ENCODE data around the gene MT1E. TPM values are rescaled to one million over a fixed set of nuclear protein-coding genes. Genes with fewer than 3 reads are reported as not detected.

The MT1E gene
- total and polyA plus RNA-seq, 2 of the 8 experiments (the other 6 are each of a cell fraction or from before 2014, with no cell fraction given) = 7.9 to 117 TPM

- no peak overlapping the region for H3K18ac ChIP-seq (ENCODE audit: extremely low read depth, low read length)
- peaks cover 0 to 2% of the 10 kb centered on the region in 2 experiments for H4K20me1 ChIP-seq (replicated peaks in 1 of 2; ENCODE audit: control insufficient read depth in 1 of 2, insufficient read depth in 2 of 2, low read length in 2 of 2)
- H3K4me1 ChIP-seq (replicated peaks in 1 of 4; ENCODE audit: control insufficient read depth in 3 of 4, insufficient read depth in 4 of 4, low read length in 3 of 4) = peaks cover 7 to 21% (median 10%) of the 10 kb centered on the region in 4 experiments
- H3K56ac ChIP-seq (replicated peaks; ENCODE audit: insufficient read length, low read depth, low read length) = no peak overlapping the region
- H4K8ac ChIP-seq (ENCODE audit: extremely low read depth, insufficient read depth, low read length) = no peak overlapping the region
- peaks cover 11% of the 10 kb centered on the region; the same call in 1 of the 2 replicates for H3K23me2 ChIP-seq (ENCODE audit: low read depth, low read length)
- H2AFZ ChIP-seq (ENCODE audit: low read length) = no peak overlapping the region
- H3K9ac ChIP-seq (replicated peaks in 1 of 4; ENCODE audit: extremely low read depth in 1 of 4, low read depth in 3 of 4, low read length in 3 of 4) = no peak overlapping the region
- ChIA-PET POLR2A (ENCODE audit: partially characterized antibody) (interaction anchor here (1.2 to 1.6 kb wide), 2 partner anchors 21 to 58 kb away, joined by 3 to 7 read pairs; partner anchors contain the start of gene MT1E), CTCF (ENCODE audit: partially characterized antibody) (interaction anchor here (0.8 to 9.2 kb wide), 12 partner anchors 12 to 97 kb away, joined by 3 to 85 read pairs (median 5); partner anchors contain the start of genes MT1E and MT3)
- FAIRE-seq (no peak), DNase-seq (ENCODE audit: low read depth in 1 of 2, low spot score in 2 of 2) (no peak)
- no peaks in the 10 kb centered on the region for H3K36me3 ChIP-seq (ENCODE audit: control insufficient read depth in 2 of 4, insufficient read depth in 4 of 4, low read length in 3 of 4)
- H2AK5ac ChIP-seq (ENCODE audit: low read depth, low read length) = no peak overlapping the region
- no peak overlapping the region for H2BK15ac ChIP-seq (ENCODE audit: low read length)
- no peak overlapping the region for H2BK120ac ChIP-seq (replicated peaks; ENCODE audit: low read depth, low read length)
- H3K4me2 ChIP-seq (ENCODE audit: insufficient read depth in 1 of 2, low read depth in 2 of 2, low read length in 2 of 2) = no peak overlapping the region
- no peak overlapping the region for H2BK12ac ChIP-seq (ENCODE audit: low read depth, low read length)
- H3K9me3 ChIP-seq (ENCODE audit: insufficient read depth in 2 of 2, low read depth in 1 of 2, low read length in 1 of 2) = no peaks in the 10 kb centered on the region
- H3K14ac ChIP-seq (ENCODE audit: insufficient read length) = no peak overlapping the region
- WGBS, 2 experiments (ENCODE audit: extremely low coverage in 1 of 2, insufficient coverage in 1 of 2, insufficient read length in 1 of 2, insufficient replicate concordance in 2 of 2, low coverage in 1 of 2, low lambda C conversion rate in 2 of 2, missing lambda C conversion rate in 1 of 2) = 83% methylated on average over 1 of the region's 1 CpG; no CpG with 5 or more reads in 1 of the 2 experiments
- no peak overlapping the region for H3K23ac ChIP-seq (ENCODE audit: insufficient read length)
- no peak overlapping the region for H2BK20ac ChIP-seq (ENCODE audit: low read length)
- H3K4me3 ChIP-seq (ENCODE audit: extremely low read depth in 1 of 4, insufficient read depth in 2 of 4, low read depth in 3 of 4, low read length in 4 of 4) = no peak overlapping the region
- H3K27me3 ChIP-seq (replicated peaks in 1 of 4; ENCODE audit: control insufficient read depth in 3 of 4, extremely low read depth in 1 of 4, insufficient read depth in 3 of 4, low read length in 3 of 4) = peaks cover 18 to 44% (median 36%) of the 10 kb centered on the region in 4 experiments
- no peak overlapping the region for H4K5ac ChIP-seq (ENCODE audit: insufficient read length, low read depth, low read length)
- H4K91ac ChIP-seq (replicated peaks; ENCODE audit: insufficient read length, low read length) = no peak overlapping the region
- no peak overlapping the region for H3K27ac ChIP-seq (ENCODE audit: low read depth, low read length)
- no peak overlapping the region for H2BK5ac ChIP-seq (ENCODE audit: low read depth, low read length)
- no peak overlapping the region for H3K4ac ChIP-seq (replicated peaks; ENCODE audit: insufficient read length, low read depth, low read length)
- H3K79me1 ChIP-seq (ENCODE audit: low read depth, low read length) = no peaks in the 10 kb centered on the region
- no peaks in the 10 kb centered on the region for H3K79me2 ChIP-seq (ENCODE audit: control insufficient read depth in 1 of 2, insufficient read depth in 2 of 2, low read length in 2 of 2)
- no peak for TF ChIP-seq FOSL1 (IDR thresholded peaks at IDR 0.05; ENCODE audit: insufficient read depth, low read depth, low read length)
- TF ChIP-seq, protein P1, sequence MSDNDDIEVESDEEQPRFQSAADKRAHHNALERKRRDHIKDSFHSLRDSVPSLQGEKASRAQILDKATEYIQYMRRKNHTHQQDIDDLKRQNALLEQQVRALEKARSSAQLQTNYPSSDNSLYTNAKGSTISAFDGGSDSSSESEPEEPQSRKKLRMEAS (IDR thresholded peaks at IDR 0.05) = no peak
- TF ChIP-seq NRF1 (IDR thresholded peaks at IDR 0.05; ENCODE audit: low read depth, low read length) = no peak
- TF ChIP-seq CHD2 (IDR thresholded peaks at IDR 0.05; ENCODE audit: low read length) = no peak
- TF ChIP-seq BRCA1 (IDR thresholded peaks at IDR 0.05; ENCODE audit: low read depth, low read length) = no peak
- no peak for TF ChIP-seq GABPA (IDR thresholded peaks at IDR 0.05; ENCODE audit: borderline replicate concordance, insufficient read depth, low read length)
- no peak for TF ChIP-seq CTCF (IDR thresholded peaks at IDR 0.05; ENCODE audit: control extremely low read depth in 1 of 3, insufficient read depth in 1 of 3, low read depth in 1 of 3, low read length in 3 of 3)
- no peak for TF ChIP-seq SIRT6 (IDR thresholded peaks at IDR 0.05; ENCODE audit: low read length)
- no peak for TF ChIP-seq KDM1A (IDR thresholded peaks at IDR 0.05; ENCODE audit: borderline replicate concordance, low read length)
- no peak for TF ChIP-seq SP2 (IDR thresholded peaks at IDR 0.05; ENCODE audit: low read length)
- no peak for TF ChIP-seq SUZ12 (IDR thresholded peaks at IDR 0.05; ENCODE audit: low read length)
- TF ChIP-seq CBX5 (IDR thresholded peaks at IDR 0.05; ENCODE audit: low read depth, low read length) = no peak
These were observed 20.1 kb upstream of the MT1E start for GRCh38 chr16:56605475-56605874.
